HS-5 (cell line): Measurements from ENCODE around the gene MOV10.

Source experiments
- DNase-seq: peaks from one replicate; pipeline ENCODE4 v3.0.0-alpha.2; 2012; ENCODE audit warnings: low read depth

The MOV10 gene

DNA sequence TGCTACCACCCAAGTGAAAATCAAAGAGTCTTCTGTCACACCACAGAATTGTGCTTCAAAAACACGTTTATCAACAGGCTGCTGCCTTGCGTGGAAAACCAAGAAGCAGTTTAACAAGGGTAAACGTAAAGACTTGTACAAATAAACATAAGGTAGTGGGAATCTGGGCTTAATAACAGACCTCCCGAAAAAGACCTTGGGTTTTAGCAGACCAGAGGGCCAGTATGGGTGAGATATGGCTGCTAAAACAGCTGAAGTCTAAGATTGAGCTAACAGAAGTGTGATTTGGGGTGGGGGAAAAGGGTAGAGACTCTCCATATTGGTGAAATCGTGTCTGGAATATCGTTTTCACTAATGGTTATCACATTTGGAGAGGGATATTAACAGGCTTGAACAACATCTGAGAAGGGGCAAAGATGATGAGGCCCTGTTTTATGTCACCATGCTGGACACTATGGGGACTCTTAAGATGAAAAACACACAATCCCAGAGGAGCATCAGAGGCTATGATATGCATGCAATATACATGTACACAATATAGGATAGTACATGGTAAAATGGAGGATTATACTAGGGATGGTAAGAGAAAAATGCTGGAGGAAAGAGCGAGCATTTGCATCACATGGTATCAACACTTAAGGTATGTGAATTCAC lies 1.4 kb downstream of the MOV10 start:
- DNase-seq, result no peak

- DNase-seq, result no peak
These were observed 2.1 kb downstream of the MOV10 start for GRCh38 chr1:112676543-112676942.

DNA sequence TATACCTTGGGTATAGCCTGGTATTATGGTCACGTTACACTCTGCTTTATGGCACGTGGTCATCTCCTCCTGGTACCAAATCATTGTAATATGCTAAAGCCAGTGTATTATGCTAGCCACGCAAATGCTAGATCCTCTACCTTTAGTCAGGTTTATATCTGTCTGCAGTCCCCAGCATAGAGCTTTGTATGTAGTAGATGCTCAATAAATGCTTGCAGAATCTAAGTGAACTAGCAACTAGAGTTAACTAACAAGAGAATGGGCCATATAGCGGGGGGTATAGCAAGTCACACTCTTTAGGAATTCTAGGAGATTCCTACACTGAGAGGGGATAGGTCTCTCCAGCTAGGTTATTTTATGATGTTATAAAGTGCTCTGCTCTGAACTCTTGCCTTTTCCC lies 3.0 kb downstream of the MOV10 start:
- DNase-seq, result no peak

GRCh38 chr1:112678605-112679004 lies 4.1 kb downstream of the MOV10 start:
- DNase-seq, result no peak

DNA sequence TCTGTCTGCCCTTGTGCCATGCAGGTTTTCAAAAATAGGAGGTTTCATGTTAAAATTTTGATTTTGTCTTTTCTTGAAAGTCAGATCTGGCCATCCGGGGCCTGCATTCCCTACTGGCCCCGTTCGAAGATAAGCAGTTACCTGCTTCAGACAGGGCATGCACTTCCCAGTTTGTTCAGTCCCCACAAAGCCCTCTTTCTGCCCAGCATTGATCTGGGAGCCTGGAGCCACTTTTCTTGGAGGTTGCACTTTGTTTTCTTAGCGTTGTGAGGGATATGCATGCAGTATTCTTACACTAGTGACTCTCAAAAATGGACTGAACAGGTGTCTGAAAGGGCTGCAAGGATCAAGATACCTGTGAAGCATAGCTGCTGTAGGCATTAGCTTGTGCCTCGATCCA lies 11.5 kb downstream of the MOV10 start:
- DNase-seq, result no peak

DNA sequence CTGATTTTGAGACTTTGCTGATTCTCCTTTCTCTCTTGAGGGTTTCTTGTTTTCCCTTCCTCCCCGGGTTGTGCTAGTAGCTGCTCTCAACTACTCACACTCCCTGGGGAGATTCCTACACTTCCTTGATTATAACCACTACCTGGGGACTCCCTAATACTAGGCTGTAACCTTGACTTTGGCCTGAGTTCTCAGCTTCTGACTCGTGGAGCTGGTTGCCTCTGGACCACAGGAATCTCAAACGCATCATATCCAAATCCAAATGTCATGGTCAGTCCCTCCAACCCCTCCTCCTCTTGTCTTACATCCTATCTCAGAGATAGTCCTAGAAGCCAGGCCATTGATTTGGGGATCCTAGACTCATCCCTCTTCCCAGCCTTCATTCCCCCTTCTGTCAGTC lies 12.0 kb downstream of the MOV10 start:
- no peak for DNase-seq

DNA sequence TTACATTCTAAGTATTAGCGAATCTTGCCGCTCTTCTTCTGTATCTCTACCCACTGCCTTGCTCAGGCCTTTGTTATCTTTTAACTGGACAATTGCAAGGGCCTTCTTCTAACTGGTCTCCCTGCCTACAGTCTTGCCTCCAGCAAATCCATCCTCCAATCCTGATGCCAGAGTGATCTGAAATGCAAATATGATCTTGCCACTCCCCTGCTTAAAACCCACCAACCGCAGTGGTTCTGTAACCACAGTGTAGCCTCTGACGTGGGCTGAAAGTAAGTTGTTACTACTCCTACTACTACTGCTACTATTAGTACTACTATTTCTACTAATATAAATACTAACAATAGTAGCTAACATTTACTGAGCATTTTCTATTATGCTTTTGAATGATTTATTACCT lies 12.4 kb downstream of the MOV10 start:
- no peak for DNase-seq

- no peak for DNase-seq
These were observed 12.9 kb downstream of the MOV10 start for GRCh38 chr1:112687361-112687760.

- DNase-seq, result no peak
These were observed 13.5 kb downstream of the MOV10 start for GRCh38 chr1:112687785-112688496.

DNA sequence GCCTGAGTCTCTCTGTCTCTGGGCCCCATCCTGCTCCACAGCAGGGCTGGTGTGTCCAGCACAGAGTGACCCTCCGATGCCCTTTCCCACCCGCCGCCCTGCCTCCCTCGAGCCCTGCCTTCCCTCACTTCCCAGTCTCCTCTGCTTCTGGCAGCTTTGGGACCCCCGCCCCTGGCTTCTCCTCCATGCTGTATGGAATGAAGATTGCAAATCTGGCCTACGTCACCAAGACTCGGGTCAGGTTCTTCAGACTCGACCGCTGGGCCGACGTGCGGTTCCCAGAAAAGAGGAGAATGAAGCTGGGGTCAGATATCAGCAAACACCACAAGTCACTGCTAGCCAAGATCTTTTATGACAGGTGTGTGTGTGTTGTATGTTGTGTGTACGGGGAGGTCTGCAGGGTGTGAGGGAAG lies 14.3 kb downstream of the MOV10 start:
- no peak for DNase-seq

- DNase-seq, result no peak
These were observed 14.9 kb downstream of the MOV10 start for GRCh38 chr1:112689196-112689841.

GRCh38 chr1:112689842-112690237 lies 15.4 kb downstream of the MOV10 start:
- no peak for DNase-seq

DNA sequence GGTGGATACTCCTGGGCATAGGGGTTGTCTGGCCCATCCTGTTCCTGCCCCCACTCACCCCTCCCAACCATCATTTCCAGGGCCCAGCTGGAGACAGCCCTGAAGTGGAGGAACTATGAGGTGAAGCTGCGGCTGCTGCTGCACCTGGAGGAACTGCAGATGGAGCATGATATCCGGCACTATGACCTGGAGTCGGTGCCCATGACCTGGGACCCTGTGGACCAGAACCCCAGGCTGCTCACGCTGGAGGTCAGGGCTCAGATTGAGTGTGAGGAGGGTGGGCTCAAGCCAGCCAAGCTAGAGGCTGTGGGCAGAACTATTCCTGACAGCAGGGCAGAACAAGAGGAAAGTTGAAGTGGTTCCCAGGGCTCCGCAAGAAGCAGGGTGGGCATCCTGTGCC lies 18.2 kb downstream of the MOV10 start:
- no peak for DNase-seq

- DNase-seq, result no peak
These were observed 19.4 kb downstream of the MOV10 start for GRCh38 chr1:112693821-112694220.

GRCh38 chr1:112694363-112694929 lies 20.0 kb downstream of the MOV10 start:
- DNase-seq, result no peak

GRCh38 chr1:112695276-112695675 lies 20.8 kb downstream of the MOV10 start:
- no peak for DNase-seq

DNA sequence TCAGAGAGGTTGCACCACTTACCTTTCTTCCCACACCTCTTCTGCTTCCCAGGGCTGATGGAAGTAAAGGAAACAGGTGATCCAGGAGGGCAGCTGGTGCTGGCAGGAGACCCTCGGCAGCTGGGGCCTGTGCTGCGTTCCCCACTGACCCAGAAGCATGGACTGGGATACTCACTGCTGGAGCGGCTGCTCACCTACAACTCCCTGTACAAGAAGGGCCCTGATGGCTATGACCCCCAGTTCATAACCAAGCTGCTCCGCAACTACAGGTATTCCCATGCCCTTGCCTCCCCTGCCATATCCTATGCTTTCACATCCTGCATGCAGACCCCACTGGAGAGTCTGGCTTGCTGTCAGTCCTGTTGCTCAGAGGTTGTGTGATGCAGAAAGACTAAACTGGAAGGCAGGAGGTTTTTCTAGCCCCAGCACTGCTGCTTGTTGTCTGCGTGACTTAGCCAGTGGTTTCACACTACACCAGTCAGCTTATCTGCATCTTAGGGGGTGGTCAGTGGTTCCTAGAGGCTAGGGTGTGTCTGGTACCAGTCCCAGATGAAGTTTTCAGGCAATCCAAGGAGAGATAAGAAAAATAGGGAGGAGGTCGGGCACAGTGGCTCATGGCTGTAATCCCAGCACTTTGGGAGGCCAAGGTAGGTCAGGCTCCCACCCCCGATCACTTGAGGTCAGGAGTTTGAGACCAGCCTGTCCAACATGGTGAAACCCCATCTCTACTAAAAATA lies 22.3 kb downstream of the MOV10 start:
- no peak for DNase-seq

DNA sequence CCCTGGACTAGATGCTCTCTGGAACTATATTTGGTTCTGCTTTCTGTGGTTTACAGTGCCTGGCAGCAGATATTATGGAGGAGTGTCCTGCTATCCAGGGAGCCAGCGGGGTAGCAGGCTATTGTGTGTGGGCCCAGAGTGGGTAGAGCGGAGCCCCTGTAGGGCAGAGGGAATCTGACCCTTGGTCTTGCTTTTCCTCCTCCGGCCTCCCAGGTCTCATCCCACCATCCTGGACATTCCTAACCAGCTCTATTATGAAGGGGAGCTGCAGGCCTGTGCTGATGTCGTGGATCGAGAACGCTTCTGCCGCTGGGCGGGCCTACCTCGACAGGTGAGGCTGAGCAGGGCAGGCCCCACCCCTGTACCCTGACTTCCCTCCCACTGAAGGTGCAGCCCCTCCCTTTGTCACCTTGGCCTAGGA lies 23.3 kb downstream of the MOV10 start:
- DNase-seq, result no peak

DNA sequence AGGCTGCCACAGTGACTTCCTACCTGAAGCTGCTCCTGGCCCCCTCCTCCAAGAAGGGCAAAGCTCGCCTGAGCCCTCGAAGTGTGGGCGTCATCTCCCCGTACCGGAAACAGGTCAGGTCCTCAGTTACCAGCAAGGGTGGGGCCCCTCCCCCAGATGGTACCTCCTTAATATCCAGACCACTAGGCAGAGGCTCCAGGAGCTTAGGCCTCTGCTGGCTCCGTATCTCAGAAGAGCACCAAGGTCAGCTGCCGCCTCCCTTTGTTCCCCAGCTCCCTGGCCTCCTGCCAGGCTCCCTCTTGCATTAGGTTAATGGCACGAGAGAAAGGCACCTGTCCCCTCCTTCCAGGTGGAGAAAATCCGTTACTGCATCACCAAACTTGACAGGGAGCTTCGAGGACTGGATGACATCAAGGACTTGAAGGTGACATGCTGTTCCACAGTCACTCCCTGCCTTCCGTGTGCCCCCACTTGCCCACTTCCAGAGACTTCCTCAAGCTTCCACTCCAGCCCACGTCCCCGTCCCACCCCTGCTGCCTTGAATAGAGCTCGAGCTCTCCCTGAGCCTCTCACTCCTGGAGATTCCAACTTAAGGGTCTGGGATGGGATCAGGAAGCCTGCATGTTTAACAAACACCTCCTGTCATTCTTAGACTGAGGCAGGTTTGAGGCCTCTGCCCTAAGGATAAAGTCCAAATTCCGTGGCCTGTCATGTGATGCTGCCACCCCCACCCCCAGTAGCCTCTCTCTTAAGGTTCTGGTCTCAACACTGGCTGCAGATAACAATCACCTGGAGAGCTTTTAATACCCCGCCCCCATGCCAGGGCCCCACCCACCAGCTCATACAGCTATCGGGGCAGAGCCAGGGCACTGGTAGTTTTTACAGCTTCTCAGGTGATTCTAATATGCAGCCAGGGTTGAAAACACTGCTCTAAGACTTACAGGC lies 24.2 kb downstream of the MOV10 start:
- DNase-seq, result no peak

DNA sequence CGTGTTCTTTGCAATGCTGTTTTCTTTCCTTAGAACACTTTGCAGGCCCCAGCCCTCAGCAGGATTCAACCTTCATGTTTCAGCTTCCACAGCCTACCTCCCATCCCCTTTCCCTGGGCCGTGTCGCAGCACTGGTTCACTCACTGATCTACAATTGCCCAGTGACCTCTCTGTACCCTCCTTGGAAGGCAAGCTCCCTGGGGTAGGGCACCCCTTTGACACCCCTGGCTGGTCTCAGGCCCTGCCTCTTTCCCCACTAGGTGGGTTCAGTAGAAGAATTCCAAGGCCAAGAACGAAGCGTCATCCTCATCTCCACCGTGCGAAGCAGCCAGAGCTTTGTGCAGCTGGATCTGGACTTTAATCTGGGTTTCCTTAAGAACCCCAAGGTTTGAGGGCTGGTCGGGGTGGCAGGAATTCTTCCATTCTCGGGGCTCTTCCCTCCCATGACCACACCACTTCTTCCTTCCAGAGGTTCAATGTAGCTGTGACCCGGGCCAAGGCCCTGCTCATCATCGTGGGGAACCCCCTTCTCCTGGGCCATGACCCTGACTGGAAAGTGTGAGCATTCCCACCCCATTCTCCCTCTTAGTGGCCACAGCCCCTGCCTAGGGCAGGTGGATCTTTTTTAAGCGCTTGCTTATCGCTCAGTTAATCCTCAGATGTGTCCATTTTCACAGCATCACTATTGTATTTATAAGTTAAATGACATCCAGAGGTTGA lies 25.1 kb downstream of the MOV10 start:
- DNase-seq, result no peak
